ENCODE data around the gene OR2W3. TPM values are rescaled to one million over a fixed set of nuclear protein-coding genes. Genes with fewer than 3 reads are reported as not detected.

The OR2W3 gene
- total RNA-seq, 1 experiment from 2014 or later = not detected

DNA sequence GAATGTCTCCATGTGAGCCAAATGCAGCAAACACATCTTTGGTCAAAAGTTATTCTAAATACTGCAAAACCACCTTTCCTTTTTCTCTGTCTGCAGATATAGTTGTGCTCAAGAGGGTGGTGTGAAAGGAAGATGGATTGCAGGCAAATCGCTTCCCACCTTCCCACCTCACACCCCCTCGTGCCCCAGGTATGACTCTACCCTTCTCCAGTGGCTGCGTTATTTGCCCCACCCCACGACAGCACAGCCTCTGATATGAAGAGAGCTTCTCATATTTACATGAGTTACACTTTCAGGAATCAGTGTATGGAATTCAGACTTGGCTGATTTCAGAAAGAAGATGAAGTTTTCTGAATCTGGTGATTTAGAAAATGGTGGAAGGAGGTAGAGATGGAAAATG lies 32.6 kb upstream of the OR2W3 start:
- no peak overlapping the region for H3K4me3 ChIP-seq (replicated peaks in 1 of 2; ENCODE audit: low read depth in 1 of 2, low read length in 2 of 2)
- no peaks in the 10 kb centered on the region for H3K4me1 ChIP-seq (ENCODE audit: control insufficient read depth in 1 of 2, insufficient read depth in 2 of 2, low read length in 2 of 2)
- DNase-seq (ENCODE audit: low read depth, low spot score) = no peak
- intact Hi-C loops (cut with micrococcal nuclease) = no loop called here
- H2AFZ ChIP-seq (ENCODE audit: low read depth, low read length, poor library complexity, severe bottlenecking) = no peak overlapping the region
- no peak overlapping the region for H3K4me2 ChIP-seq (ENCODE audit: low read length)
- POLR2A ChIA-PET = no interaction called here
- RAD21 ChIA-PET (ENCODE audit: low non-redundant PET in 1 of 2, low total read pairs in 2 of 2, uncharacterized antibody in 2 of 2, unreplicated experiment in 2 of 2) = no interaction called here
- no peaks in the 10 kb centered on the region for H3K36me3 ChIP-seq (ENCODE audit: control insufficient read depth in 1 of 2, insufficient read depth in 2 of 2, low read length in 2 of 2)
- peaks cover 6 to 10% of the 10 kb centered on the region in 2 experiments; a peak in 2 of 4 replicates for H3K9me3 ChIP-seq (ENCODE audit: control insufficient read depth in 1 of 2, insufficient read depth in 1 of 2, low read depth in 1 of 2, low read length in 2 of 2)
- no peaks in the 10 kb centered on the region for H3K27me3 ChIP-seq (ENCODE audit: insufficient read depth, low read length)
- H3K9ac ChIP-seq (ENCODE audit: low read length) = no peak overlapping the region
- no peaks in the 10 kb centered on the region for H3K79me2 ChIP-seq (ENCODE audit: insufficient read depth, low read length)
- H3K27ac ChIP-seq (ENCODE audit: low read depth, low read length) = no peak overlapping the region
- no TSS peak for BruUV-seq (replicated peaks)
- H3K9me2 ChIP-seq (ENCODE audit: insufficient read depth) = no peaks in the 10 kb centered on the region
- TF ChIP-seq EZH2phosphoT487 (IDR thresholded peaks at IDR 0.05; ENCODE audit: borderline replicate concordance) (no peak), CEBPB (IDR thresholded peaks at IDR 0.05; ENCODE audit: low read depth) (no peak), POLR2A (IDR thresholded peaks at IDR 0.05; ENCODE audit: borderline replicate concordance, extremely low read depth, insufficient read depth, insufficient read length) (no peak), ELF1 (IDR thresholded peaks at IDR 0.05; ENCODE audit: borderline replicate concordance, low read depth) (no peak), SRF (IDR thresholded peaks at IDR 0.05; ENCODE audit: low read depth) (no peak), RAD21 (IDR thresholded peaks at IDR 0.05; ENCODE audit: low read depth) (no peak)
- TF ChIP-seq, protein P1, sequence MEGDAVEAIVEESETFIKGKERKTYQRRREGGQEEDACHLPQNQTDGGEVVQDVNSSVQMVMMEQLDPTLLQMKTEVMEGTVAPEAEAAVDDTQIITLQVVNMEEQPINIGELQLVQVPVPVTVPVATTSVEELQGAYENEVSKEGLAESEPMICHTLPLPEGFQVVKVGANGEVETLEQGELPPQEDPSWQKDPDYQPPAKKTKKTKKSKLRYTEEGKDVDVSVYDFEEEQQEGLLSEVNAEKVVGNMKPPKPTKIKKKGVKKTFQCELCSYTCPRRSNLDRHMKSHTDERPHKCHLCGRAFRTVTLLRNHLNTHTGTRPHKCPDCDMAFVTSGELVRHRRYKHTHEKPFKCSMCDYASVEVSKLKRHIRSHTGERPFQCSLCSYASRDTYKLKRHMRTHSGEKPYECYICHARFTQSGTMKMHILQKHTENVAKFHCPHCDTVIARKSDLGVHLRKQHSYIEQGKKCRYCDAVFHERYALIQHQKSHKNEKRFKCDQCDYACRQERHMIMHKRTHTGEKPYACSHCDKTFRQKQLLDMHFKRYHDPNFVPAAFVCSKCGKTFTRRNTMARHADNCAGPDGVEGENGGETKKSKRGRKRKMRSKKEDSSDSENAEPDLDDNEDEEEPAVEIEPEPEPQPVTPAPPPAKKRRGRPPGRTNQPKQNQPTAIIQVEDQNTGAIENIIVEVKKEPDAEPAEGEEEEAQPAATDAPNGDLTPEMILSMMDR (IDR thresholded peaks at IDR 0.05 in 2 of 3, conservative IDR thresholded peaks at IDR 0.05 in 1 of 3; ENCODE audit: borderline replicate concordance in 1 of 3, insufficient read depth in 1 of 3, low read depth in 2 of 3, low read length in 2 of 3) = no peak
- TF ChIP-seq, protein P2, sequence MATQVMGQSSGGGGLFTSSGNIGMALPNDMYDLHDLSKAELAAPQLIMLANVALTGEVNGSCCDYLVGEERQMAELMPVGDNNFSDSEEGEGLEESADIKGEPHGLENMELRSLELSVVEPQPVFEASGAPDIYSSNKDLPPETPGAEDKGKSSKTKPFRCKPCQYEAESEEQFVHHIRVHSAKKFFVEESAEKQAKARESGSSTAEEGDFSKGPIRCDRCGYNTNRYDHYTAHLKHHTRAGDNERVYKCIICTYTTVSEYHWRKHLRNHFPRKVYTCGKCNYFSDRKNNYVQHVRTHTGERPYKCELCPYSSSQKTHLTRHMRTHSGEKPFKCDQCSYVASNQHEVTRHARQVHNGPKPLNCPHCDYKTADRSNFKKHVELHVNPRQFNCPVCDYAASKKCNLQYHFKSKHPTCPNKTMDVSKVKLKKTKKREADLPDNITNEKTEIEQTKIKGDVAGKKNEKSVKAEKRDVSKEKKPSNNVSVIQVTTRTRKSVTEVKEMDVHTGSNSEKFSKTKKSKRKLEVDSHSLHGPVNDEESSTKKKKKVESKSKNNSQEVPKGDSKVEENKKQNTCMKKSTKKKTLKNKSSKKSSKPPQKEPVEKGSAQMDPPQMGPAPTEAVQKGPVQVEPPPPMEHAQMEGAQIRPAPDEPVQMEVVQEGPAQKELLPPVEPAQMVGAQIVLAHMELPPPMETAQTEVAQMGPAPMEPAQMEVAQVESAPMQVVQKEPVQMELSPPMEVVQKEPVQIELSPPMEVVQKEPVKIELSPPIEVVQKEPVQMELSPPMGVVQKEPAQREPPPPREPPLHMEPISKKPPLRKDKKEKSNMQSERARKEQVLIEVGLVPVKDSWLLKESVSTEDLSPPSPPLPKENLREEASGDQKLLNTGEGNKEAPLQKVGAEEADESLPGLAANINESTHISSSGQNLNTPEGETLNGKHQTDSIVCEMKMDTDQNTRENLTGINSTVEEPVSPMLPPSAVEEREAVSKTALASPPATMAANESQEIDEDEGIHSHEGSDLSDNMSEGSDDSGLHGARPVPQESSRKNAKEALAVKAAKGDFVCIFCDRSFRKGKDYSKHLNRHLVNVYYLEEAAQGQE (IDR thresholded peaks at IDR 0.05; ENCODE audit: low read depth) = no peak
- TF ChIP-seq, protein P3, sequence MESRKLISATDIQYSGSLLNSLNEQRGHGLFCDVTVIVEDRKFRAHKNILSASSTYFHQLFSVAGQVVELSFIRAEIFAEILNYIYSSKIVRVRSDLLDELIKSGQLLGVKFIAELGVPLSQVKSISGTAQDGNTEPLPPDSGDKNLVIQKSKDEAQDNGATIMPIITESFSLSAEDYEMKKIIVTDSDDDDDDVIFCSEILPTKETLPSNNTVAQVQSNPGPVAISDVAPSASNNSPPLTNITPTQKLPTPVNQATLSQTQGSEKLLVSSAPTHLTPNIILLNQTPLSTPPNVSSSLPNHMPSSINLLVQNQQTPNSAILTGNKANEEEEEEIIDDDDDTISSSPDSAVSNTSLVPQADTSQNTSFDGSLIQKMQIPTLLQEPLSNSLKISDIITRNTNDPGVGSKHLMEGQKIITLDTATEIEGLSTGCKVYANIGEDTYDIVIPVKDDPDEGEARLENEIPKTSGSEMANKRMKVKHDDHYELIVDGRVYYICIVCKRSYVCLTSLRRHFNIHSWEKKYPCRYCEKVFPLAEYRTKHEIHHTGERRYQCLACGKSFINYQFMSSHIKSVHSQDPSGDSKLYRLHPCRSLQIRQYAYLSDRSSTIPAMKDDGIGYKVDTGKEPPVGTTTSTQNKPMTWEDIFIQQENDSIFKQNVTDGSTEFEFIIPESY (IDR thresholded peaks at IDR 0.05; ENCODE audit: extremely low read depth, insufficient replicate concordance, low read length) = no peak
- no peaks in the 10 kb centered on the region for H4K20me1 ChIP-seq (ENCODE audit: insufficient read depth)
- CTCF ChIA-PET = no interaction called here
- no peak for ATAC-seq

Data from HCT116 (cell line).